Activated CD8-positive, alpha-beta memory T cell treated with anti-CD3 and anti-CD28 coated beads, Interleukin-2, amount 50 U/mL, for 1 hour (primary cell): ENCODE results near the gene PRIM2.
"Not testable (repeated sequence)": the region's sequence is repeated elsewhere in the genome, so short reads cannot be mapped to it uniquely, and the experiment has no call there.

Experiments
- DNase-seq: peaks from one replicate; pipeline ENCODE4 v3.0.0-alpha.2; 2020; ENCODE audit errors: extremely low read depth

Gene PRIM2

DNA sequence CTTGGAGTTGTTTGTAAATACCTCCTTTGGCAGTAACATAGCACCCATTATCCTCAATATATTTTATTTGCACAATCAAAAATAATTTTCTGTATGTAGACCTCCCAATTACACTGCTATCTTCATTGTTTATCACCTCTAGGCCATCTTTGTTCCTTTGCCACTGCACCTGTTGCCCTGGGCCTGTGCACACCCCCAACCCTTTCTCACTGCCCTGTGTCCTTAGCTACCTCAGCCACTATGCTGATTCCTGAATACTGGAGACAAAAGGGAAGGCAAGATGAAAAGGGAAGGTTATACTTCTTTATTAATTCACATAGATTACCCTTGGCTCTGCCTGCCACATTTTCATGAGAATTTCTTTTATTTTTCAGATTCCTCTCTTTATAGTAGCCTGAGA is 127.9 kb downstream of the PRIM2 start:
- DNase-seq: not testable (repeated sequence)

- not testable (repeated sequence) for DNase-seq
Measured at GRCh38 chr6:57445790-57446468, 128.5 kb downstream of the PRIM2 start.

DNA sequence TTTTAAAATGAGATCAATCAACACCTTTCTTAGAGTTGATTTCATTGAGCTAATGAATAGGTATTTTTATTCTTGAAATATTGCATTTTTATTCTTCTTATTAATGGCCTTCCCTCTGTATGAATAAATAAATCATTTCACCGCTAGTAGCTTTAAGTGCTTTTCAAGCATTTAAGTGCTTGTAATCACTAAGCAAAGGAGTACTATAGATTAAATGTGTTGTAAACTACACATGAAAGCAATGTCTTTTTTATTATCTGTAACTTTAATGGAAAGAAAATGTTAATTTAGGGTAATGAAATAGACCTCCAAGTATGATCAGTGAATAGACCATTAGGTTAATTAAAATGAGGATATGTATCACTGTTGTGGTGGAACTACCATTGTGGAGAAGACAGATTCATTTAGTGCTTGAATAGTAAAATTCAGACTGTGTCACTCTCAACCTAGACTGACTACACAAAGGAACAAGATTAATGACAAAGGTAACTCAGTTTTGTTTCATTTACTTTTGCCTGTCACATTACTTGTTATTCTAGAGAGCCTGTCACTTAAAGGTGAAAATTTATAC is 132.2 kb downstream of the PRIM2 start:
- DNase-seq: not testable (repeated sequence)

DNA sequence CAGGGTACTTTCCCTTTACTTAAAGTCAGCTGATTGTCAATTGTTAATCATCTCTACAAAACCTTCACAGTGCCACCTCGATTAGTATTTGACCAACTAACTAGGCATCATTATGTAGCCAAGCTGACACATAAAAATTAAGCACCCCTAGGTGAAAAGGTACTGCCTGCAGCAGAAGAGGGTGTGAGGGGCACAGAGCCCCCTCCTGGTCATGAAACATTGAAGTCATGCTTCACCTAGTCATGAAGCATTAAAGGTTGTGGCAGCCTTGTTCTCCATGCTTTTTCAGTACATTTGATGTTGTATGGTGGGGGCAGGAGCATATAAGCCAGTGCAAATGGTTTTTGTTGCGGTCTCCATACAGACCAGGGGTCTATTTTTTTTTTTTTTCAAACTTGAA is 142.4 kb downstream of the PRIM2 start:
- not testable (repeated sequence) for DNase-seq

DNA sequence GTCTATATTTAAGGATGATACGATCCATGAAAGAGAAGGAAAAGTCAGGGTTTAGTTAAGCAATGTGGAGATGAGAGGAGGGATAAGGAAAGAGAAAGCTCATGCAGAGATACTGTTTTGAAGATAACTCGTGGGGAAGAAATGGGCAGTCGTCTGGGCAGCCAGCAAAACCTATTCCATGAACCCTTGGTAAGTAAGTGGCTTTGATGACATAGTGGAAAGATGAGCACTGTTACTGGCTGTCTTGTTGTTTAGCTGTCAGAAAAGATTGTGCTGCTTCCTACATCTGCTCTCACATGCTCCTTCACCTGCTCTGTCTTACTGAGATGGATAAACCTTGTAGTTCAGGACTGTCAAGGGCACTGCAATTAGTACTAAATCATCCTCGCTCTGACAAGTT is 143.6 kb downstream of the PRIM2 start:
- not testable (repeated sequence) for DNase-seq

GRCh38 chr6:57463809-57464208 is 146.4 kb downstream of the PRIM2 start:
- DNase-seq: not testable (repeated sequence)

- not testable (repeated sequence) for DNase-seq
Measured at GRCh38 chr6:57465968-57466367, 148.5 kb downstream of the PRIM2 start.

- no peak for DNase-seq
Measured at GRCh38 chr6:57469072-57469471, 151.6 kb downstream of the PRIM2 start.

DNA sequence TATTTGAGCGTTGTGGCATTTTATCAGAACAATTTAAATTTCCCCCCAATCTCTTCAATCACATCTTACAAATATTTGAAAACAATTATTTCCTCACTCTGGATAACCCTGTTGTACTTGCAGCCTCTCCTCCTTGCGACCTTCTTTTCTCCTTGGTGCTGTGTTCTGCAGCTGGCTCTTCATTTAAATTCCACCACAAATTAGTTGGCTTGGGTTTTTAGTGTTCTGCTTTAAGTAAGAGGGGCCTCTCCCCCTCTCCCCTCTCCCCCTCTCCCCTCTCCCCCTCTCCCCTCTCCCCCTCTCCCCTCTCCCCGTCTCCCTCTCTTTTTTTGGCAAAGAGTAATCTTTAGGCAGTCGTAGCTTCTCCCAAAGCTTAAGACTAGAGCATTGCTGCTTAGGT is 152.7 kb downstream of the PRIM2 start:
- DNase-seq: not testable (repeated sequence)

DNA sequence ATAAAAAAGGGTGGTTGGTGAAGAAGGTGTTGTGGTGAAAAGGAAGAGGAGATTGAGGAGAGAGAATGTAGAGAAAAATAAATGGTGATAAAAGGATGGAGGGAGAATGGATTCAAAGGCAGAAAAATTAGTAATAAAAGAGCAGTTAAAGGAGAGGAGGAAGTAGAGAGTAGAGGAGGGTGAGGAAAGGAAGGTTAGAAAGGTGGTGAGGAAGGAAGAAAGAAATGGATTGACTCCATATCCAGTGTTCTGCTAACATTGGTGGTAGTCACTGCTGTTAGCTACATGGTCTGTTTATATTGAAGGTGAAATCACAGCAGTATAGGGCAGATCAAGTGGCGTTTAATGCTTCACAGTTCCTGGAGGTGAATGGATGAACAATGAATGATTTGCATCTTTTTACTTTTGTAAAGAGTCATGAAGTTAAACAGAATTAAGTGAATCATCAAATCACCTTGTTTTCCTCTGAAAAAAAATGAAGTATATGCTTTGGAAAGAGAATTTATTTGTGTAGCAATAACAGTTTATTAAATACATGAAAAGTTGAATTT is 154.0 kb downstream of the PRIM2 start:
- DNase-seq: not testable (repeated sequence)

GRCh38 chr6:57472861-57473362 is 155.5 kb downstream of the PRIM2 start:
- DNase-seq: not testable (repeated sequence)

- not testable (repeated sequence) for DNase-seq
Measured at GRCh38 chr6:57474862-57475475, 157.5 kb downstream of the PRIM2 start.

GRCh38 chr6:57475656-57476055 is 158.2 kb downstream of the PRIM2 start:
- DNase-seq: not testable (repeated sequence)

- DNase-seq: not testable (repeated sequence)
Measured at GRCh38 chr6:57480194-57480593, 162.8 kb downstream of the PRIM2 start.

- not testable (repeated sequence) for DNase-seq
Measured at GRCh38 chr6:57481121-57481520, 163.7 kb downstream of the PRIM2 start.

GRCh38 chr6:57482471-57482870 is 165.0 kb downstream of the PRIM2 start:
- DNase-seq: not testable (repeated sequence)

DNA sequence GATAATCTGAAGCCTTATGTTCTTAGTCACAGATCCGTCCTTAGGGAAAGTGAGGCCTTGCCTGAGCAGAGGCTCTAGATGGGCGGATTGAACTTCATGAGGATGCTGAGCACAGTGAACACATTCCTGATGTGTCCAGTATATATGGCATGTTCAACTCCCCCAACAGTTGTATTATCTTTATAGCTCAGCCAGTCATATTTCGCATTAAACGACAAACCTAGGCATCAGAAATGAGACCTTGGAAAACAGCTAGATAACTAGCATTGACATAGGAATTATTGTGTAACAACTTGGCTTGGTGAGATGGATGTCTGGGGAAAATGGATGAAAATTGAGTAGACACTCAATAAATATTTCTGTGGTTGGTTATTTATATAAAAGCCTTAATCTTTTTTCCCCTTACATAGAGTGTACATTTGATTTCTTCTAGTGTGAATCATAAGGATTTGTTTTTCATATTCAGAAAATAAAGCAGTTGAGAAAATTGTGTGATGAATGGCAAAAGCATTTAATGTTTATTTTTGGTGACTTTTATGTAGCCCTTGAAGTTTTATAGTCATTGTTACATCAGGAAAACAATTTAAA is 169.2 kb downstream of the PRIM2 start:
- not testable (repeated sequence) for DNase-seq

GRCh38 chr6:57488551-57488950 is 171.1 kb downstream of the PRIM2 start:
- not testable (repeated sequence) for DNase-seq

- DNase-seq: not testable (repeated sequence)
Measured at GRCh38 chr6:57489887-57490286, 172.5 kb downstream of the PRIM2 start.

DNA sequence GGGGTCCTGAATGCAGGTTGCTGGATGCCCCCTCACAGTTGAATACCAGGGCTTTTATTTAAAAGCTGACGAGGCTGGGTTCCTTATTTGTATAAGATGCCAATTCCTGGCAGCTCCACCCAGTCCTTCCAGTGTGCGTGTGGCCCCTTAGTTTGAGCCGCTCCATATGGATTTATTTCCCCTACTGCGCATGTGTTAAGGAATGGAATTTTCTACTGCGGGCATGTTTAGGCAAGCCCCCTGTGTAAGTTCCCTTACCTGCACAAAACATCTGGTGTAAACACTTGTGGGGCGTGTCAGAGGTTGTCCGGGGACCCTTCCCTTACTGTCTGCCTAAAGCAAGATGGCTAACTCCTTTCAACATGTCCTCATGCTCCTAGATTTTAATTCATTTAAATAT is 174.4 kb downstream of the PRIM2 start:
- DNase-seq: not testable (repeated sequence)

GRCh38 chr6:57496251-57496650 is 178.8 kb downstream of the PRIM2 start:
- DNase-seq: not testable (repeated sequence)
